K562 (cell line): ENCODE measurements around the gene GHDC. TPM values are rescaled to one million over a fixed set of nuclear protein-coding genes. Genes with fewer than 3 reads are reported as not detected.

Experiments used
- ZNF23 ChIP-seq: fragments of 250-450 bp; sonication (Bioruptor Pico); IDR thresholded peaks from 2 replicates; pipeline ENCODE4 v1.4.0; 2020; ENCODE audit warnings: mild to moderate bottlenecking
- ZNF717 ChIP-seq: fragments of 250-450 bp; sonication (Bioruptor Pico); IDR thresholded peaks from 2 replicates; pipeline ENCODE4 v1.5.0; 2021
- polyA plus RNA-seq, 8 experiments: library from polyadenylated mRNA; depleted of rRNA in 4 of 8; stranded (reverse) in 5 of 8; unstranded in 3 of 8; fragments of >200 nt; fragmentation: Nextera tagmentation in 2 of 8; fragmentation: Illumina TruSeq in 1 of 8; extraction: Ambion mirVana in 2 of 8; extraction: Trizol in 1 of 8; gene quantifications; 2 replicates each; pipeline versions ENCODE4 v1.2.1 to v1.2.3, GENCODE V29; 2011 to 2014; ENCODE audit warnings: inconsistent platforms in 1 of 8, missing spikeins in 1 of 8
- total RNA-seq, 7 experiments: library from RNA; depleted of rRNA in 6 of 7; stranded (reverse); fragments of >200 nt in 6 of 7; fragmentation: Illumina TruSeq in 2 of 7; extraction: Trizol in 2 of 7; gene quantifications; 2 replicates each; pipeline versions ENCODE4 v1.2.1 to v1.2.3, GENCODE V29; 2011 to 2021; ENCODE audit warnings: low replicate concordance in 1 of 7
- TF ChIP-seq, protein P1 (sequence below), 2 experiments: fragments of 450-650 bp in 1 of 2; sonication (generic) in 1 of 2; formaldehyde crosslinking in 1 of 2; IDR thresholded peaks; 2 replicates each; pipeline versions ENCODE4 v1.7.1 to v1.9.0; 2016 to 2022; ENCODE audit warnings: inconsistent platforms in 1 of 2, mild to moderate bottlenecking in 1 of 2, missing genetic modification reagents in 1 of 2

The GHDC gene
- total and polyA plus RNA-seq, 9 of the 15 experiments (the other 6 are each of a cell fraction or from before 2014, with no cell fraction given), result 0.65 to 23.2 (median 11.2) TPM

DNA sequence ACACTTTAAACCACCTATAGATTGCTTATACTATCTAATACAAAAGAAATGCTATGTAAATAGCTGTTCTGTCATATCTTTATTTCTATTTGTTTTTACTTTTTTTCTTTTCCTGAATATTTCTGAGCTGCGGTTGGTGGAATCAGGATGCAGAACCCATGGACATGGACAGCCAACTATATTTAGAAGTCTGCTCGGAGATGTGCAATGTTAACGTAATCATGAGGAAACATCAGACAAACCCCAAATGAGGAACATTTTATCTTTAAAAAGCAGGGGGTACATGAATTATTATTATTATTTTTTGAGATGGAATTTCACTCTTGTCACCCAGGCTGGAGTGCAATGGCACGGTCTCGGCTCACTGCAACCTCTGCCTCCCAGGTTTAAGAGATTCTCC is 31.4 kb upstream of the GHDC start (continued):
- TF ChIP-seq, protein P1, sequence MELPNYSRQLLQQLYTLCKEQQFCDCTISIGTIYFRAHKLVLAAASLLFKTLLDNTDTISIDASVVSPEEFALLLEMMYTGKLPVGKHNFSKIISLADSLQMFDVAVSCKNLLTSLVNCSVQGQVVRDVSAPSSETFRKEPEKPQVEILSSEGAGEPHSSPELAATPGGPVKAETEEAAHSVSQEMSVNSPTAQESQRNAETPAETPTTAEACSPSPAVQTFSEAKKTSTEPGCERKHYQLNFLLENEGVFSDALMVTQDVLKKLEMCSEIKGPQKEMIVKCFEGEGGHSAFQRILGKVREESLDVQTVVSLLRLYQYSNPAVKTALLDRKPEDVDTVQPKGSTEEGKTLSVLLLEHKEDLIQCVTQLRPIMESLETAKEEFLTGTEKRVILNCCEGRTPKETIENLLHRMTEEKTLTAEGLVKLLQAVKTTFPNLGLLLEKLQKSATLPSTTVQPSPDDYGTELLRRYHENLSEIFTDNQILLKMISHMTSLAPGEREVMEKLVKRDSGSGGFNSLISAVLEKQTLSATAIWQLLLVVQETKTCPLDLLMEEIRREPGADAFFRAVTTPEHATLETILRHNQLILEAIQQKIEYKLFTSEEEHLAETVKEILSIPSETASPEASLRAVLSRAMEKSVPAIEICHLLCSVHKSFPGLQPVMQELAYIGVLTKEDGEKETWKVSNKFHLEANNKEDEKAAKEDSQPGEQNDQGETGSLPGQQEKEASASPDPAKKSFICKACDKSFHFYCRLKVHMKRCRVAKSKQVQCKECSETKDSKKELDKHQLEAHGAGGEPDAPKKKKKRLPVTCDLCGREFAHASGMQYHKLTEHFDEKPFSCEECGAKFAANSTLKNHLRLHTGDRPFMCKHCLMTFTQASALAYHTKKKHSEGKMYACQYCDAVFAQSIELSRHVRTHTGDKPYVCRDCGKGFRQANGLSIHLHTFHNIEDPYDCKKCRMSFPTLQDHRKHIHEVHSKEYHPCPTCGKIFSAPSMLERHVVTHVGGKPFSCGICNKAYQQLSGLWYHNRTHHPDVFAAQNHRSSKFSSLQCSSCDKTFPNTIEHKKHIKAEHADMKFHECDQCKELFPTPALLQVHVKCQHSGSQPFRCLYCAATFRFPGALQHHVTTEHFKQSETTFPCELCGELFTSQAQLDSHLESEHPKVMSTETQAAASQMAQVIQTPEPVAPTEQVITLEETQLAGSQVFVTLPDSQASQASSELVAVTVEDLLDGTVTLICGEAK (IDR thresholded peaks at IDR 0.05), result no peak
- TF ChIP-seq, protein P1 (CRISPR knock-in tag; IDR thresholded peaks at IDR 0.05), result no peak
- TF ChIP-seq ZNF23 (CRISPR knock-in tag), result no peak
- TF ChIP-seq ZNF717 (CRISPR knock-in tag), result no peak
